ENCODE results near the gene WASF2. TPM values are rescaled to one million over a fixed set of nuclear protein-coding genes. Genes with fewer than 3 reads are reported as not detected.

Gene WASF2
- total RNA-seq, 1 experiment from 2014 or later: 68.6 TPM

DNA sequence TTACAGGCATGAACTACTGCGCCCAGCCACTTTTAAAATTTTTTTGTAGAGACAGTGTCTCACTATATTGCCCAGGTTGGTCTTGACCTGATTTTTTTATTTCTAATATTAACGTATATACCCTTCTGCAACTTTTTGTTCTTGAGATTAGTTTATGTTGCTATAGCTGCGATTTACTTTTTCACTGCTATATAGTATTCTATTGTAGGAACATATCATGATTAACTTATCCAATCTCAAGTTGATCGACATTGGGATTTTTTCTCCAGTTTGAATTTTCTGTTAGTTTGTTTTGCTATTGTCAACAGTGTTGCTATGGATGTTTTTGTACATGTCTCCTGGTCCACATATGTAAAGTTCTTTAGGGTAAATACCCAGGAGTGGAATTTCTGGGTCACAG lies 35.4 kb downstream of the WASF2 start:
- Histone ChIP-seq H3K27me3 (replicated peaks; ENCODE audit: control insufficient read depth, insufficient read depth, low read length) (no peaks in the 10 kb centered on the region), H3K36me3 (ENCODE audit: control insufficient read depth, insufficient read depth, low read length) (no peaks in the 10 kb centered on the region), H3K4me3 (ENCODE audit: low read depth, low read length) (no peak overlapping the region), H3K9me3 (no peaks in the 10 kb centered on the region), H3K4me1 (0 out of 2 replicates have a peak, but pooled peaks cover 2% of the 10 kb centered on the region)
- Mint-ChIP-seq H3K4me1 (ENCODE audit: low read depth, unreplicated experiment) (peaks cover 7% of the 10 kb centered on the region), H3K4me3 (ENCODE audit: unreplicated experiment) (no peak overlapping the region), H3K9me3 (ENCODE audit: unreplicated experiment) (no peaks in the 10 kb centered on the region), H3K27me3 (ENCODE audit: insufficient read depth, unreplicated experiment) (no peaks in the 10 kb centered on the region), H3K36me3 (ENCODE audit: insufficient read depth, unreplicated experiment) (peaks cover 19% of the 10 kb centered on the region), H3K27ac (ENCODE audit: unreplicated experiment) (no peak overlapping the region)
- TF ChIP-seq, protein P1, sequence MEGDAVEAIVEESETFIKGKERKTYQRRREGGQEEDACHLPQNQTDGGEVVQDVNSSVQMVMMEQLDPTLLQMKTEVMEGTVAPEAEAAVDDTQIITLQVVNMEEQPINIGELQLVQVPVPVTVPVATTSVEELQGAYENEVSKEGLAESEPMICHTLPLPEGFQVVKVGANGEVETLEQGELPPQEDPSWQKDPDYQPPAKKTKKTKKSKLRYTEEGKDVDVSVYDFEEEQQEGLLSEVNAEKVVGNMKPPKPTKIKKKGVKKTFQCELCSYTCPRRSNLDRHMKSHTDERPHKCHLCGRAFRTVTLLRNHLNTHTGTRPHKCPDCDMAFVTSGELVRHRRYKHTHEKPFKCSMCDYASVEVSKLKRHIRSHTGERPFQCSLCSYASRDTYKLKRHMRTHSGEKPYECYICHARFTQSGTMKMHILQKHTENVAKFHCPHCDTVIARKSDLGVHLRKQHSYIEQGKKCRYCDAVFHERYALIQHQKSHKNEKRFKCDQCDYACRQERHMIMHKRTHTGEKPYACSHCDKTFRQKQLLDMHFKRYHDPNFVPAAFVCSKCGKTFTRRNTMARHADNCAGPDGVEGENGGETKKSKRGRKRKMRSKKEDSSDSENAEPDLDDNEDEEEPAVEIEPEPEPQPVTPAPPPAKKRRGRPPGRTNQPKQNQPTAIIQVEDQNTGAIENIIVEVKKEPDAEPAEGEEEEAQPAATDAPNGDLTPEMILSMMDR (IDR thresholded peaks at IDR 0.05; ENCODE audit: insufficient read depth in 1 of 2, low read depth in 1 of 2, low read length in 1 of 2, severe bottlenecking in 1 of 2, unreplicated experiment in 1 of 2): no peak
- DNase-seq: no peak
- POLR2A ChIA-PET: no interaction called here
- intact Hi-C loops (cut with micrococcal nuclease; ENCODE audit: unreplicated experiment): no loop called here
- CTCF ChIA-PET: no interaction called here
- BruUV-seq (replicated peaks): no TSS peak

DNA sequence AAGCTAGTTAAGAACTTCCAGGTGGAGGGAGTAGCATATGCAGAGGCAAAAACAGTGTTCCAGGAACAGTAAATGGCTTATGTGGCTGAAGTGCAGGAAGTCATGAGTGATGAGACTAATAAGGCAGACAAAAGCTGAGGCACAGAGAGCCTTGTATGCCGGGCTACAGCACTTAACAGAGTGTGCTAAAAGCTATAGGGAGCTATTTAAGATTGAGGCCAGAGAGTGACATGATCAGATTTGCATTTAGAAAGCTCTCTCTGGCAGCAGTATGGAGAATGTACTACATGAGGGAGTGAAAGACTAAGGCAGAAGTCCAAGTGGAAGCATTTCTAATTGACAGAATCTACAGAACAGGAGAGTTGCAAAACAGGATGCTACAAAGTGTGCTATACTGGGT lies 38.6 kb downstream of the WASF2 start:
- H3K4me1 ChIP-seq: 0 out of 2 replicates have a peak, but pooled peaks cover 2% of the 10 kb centered on the region
- H3K27me3 ChIP-seq (replicated peaks; ENCODE audit: control insufficient read depth, insufficient read depth, low read length): no peaks in the 10 kb centered on the region
- Mint-ChIP-seq H3K9me3 (ENCODE audit: unreplicated experiment) (no peaks in the 10 kb centered on the region), H3K4me3 (ENCODE audit: unreplicated experiment) (no peak overlapping the region), H3K4me1 (ENCODE audit: low read depth, unreplicated experiment) (peaks cover 7% of the 10 kb centered on the region), H3K36me3 (ENCODE audit: insufficient read depth, unreplicated experiment) (peaks cover 25% of the 10 kb centered on the region), H3K27ac (ENCODE audit: unreplicated experiment) (no peak overlapping the region), H3K27me3 (ENCODE audit: insufficient read depth, unreplicated experiment) (no peaks in the 10 kb centered on the region)
- ChIA-PET CTCF (interaction anchor here (1.3 kb wide), 1 partner anchor 148 kb away, joined by 3 read pairs; no protein-coding TSS in a partner anchor), POLR2A (interaction anchor here (0.5 kb wide), 1 partner anchor 129 kb away, joined by 4 read pairs; no protein-coding TSS in a partner anchor)
- TF ChIP-seq, protein P1 (IDR thresholded peaks at IDR 0.05; ENCODE audit: insufficient read depth in 1 of 2, low read depth in 1 of 2, low read length in 1 of 2, severe bottlenecking in 1 of 2, unreplicated experiment in 1 of 2): no peak
- no TSS peak for BruUV-seq (replicated peaks)
- DNase-seq: no peak
- intact Hi-C loops (cut with micrococcal nuclease; ENCODE audit: unreplicated experiment): no loop called here
- H3K4me3 ChIP-seq (ENCODE audit: low read depth, low read length): no peak overlapping the region
- H3K36me3 ChIP-seq (ENCODE audit: control insufficient read depth, insufficient read depth, low read length): no peaks in the 10 kb centered on the region
- no peaks in the 10 kb centered on the region for H3K9me3 ChIP-seq

DNA sequence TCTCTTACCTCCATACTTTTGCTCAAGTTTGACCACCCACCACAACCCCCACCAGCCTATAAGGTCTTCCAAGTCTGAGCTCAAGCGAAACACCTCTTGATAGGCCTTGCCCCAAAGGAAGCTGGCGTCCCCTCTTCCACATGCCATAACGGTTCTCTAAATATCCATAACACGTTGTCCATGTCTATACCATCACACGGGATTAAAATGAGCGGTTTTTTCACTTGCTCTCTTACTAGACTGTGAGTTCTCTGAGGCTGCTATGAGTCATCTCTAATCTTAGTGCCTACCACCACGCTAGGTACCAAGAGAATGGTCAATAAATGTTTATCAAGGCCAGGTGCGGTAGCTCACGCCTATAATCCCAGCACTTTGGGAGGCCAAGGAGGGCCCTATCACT lies 41.0 kb downstream of the WASF2 start:
- no peak overlapping the region for H3K4me3 Mint-ChIP-seq (ENCODE audit: unreplicated experiment)
- intact Hi-C loops (cut with micrococcal nuclease; ENCODE audit: unreplicated experiment): no loop called here

More for the DNA sequence above, 41.0 kb downstream of the WASF2 start:
- no peaks in the 10 kb centered on the region for H3K4me1 Mint-ChIP-seq (ENCODE audit: low read depth, unreplicated experiment)
- H3K27ac Mint-ChIP-seq (ENCODE audit: unreplicated experiment): no peak overlapping the region
- Histone ChIP-seq H3K36me3 (ENCODE audit: control insufficient read depth, insufficient read depth, low read length) (no peaks in the 10 kb centered on the region), H3K4me1 (no peaks in the 10 kb centered on the region), H3K9me3 (no peaks in the 10 kb centered on the region), H3K27me3 (replicated peaks; ENCODE audit: control insufficient read depth, insufficient read depth, low read length) (no peaks in the 10 kb centered on the region), H3K4me3 (ENCODE audit: low read depth, low read length) (no peak overlapping the region)
- H3K9me3 Mint-ChIP-seq (ENCODE audit: unreplicated experiment): no peaks in the 10 kb centered on the region
- TF ChIP-seq, protein P1 (IDR thresholded peaks at IDR 0.05; ENCODE audit: insufficient read depth in 1 of 2, low read depth in 1 of 2, low read length in 1 of 2, severe bottlenecking in 1 of 2, unreplicated experiment in 1 of 2): no peak
- CTCF ChIA-PET: no interaction called here
- DNase-seq: no peak
- peaks cover 14% of the 10 kb centered on the region for H3K36me3 Mint-ChIP-seq (ENCODE audit: insufficient read depth, unreplicated experiment)
- BruUV-seq (replicated peaks): no TSS peak
- H3K27me3 Mint-ChIP-seq (ENCODE audit: insufficient read depth, unreplicated experiment): no peaks in the 10 kb centered on the region
- POLR2A ChIA-PET: no interaction called here
